NCI-H2029 treated with DMSO at 0.1 percent for 48 hours (cell line): ENCODE measurements around the gene MED13.
A peak's percentile ranks its signal among the peaks of the same experiment; 100 is the strongest.
"Not testable (repeated sequence)": the region's sequence is repeated elsewhere in the genome, so short reads cannot be mapped to it uniquely, and the experiment has no call there.

ENCODE experiments used
- DNase-seq: peaks from one replicate; lab custom pipeline; 2025; lab: John Stamatoyannopoulos, UW

MED13 gene

GRCh38 chr17:61997664-61998063, 67.4 kb downstream of the MED13 start:
- DNase-seq, result peak; percentile 10

- no peak for DNase-seq
These were observed 68.0 kb downstream of the MED13 start for GRCh38 chr17:61996916-61997605.

DNA sequence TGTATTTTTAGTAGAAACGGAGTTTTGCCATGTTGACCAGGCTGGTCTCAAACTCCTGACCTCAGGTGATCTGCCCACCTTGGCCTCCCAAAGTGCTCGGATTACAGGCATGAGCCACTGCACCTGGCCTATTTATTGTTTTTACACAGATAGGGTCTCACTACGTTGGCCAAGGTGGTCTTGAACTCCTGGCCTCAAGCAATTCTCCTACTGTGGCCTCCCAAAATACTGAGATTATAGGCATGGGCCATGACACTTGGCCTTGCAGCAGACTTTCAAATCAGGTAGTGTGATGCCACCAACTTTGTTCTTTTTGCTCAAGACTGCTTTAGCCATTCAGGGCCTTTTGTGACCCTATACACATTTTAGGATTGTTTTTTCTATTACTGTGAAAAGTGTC, 75.6 kb downstream of the MED13 start:
- no peak for DNase-seq

- no peak for DNase-seq
These were observed 78.2 kb downstream of the MED13 start for GRCh38 chr17:61986898-61987297.

- DNase-seq, result no peak
These were observed 80.3 kb downstream of the MED13 start for GRCh38 chr17:61984821-61985220.

DNA sequence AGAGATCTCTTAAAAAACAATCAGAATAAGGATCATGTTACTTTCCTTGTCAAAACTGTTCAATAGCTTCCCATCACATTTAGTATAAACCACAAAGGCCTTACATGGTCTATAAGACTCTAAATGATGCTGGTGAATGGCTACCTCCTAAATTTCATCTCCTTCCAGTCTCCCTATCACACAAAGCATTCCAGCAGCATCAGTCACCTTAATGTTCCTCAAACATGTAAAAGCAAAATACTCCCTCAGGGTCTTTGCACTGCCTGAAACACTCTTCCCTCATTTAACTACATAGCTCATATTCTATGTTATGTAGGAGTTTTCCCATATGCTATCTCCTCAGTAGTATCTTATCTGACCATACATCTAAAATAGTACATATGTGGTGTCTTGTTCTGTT, 83.8 kb downstream of the MED13 start:
- no peak for DNase-seq

DNA sequence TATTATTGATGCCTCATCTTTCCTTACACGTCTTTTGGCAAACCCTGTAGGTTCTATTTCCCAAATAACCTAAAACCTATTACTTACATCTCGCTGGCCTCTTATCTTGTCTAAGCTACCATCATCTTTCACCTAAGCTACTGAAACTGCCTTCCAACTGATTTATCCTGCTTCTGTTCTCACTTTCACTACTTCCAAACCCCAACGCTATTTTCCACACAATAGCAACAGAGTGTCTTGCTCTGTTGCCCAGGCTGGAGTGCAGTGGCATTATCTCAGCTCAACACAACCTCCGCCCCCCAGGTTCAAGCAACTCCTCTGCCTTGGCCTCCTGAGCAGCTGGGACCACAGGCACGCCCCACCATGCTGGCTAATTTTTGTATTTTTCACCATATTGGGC, 84.5 kb downstream of the MED13 start:
- DNase-seq, result no peak

DNA sequence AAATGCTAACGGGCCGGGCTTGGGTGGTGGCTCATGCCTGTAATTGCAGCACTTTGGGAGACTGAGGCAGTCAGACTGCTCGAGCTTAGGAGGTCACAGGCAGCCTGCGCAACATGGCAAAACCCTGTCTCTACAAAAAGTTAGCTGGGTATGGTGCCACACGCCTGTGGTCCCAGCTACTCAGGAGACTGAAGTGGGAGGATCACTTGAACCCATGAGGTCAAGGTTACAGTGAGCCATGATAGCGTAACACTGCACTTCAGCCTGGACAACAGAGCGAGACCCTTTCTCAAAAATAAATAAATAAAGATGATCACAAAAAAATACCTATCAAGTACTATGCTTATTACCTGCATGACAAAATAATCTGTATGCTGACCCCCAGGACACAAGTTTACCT, 91.0 kb downstream of the MED13 start:
- DNase-seq, result no peak

- DNase-seq, result no peak
These were observed 92.8 kb downstream of the MED13 start for GRCh38 chr17:61972311-61972710.

DNA sequence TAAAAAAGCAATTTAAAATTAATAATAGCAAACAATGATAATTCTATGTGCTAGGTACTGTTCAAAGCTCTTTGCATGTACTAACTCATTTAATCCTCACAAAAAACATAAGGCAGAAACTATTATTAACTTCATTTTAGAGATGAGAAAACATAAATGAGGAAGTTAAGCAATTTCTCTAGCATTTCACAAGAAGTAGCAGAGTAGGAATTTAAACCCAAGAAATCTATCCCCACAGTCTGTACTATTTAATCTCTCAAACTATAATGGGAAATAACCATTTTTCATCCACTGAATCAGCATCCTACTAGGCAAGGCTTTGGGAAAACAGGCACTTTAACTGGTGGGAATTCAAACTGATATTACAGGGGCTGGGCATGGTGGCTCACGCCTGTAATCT, 95.0 kb downstream of the MED13 start:
- DNase-seq, result no peak

DNA sequence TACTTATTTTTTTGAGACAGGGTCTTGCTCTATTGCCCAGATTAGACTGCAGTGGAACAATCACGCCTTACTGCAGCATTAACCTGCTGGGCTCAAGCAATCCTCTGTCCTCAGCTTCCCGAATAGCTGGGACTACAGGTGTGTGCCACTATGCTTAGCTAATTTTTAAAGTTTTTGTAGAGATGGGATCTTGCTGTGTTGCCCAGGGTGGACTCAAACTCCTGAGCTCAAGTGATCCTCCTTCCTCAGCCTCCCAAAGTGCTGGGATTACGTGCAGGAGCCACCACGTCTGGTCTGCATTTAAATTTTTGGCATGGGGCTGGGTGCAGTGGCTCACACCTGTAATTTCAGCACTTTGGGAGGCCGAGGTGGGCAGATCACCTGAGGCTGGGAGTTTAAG, 96.3 kb downstream of the MED13 start:
- DNase-seq, result no peak

GRCh38 chr17:61967729-61968128, 97.3 kb downstream of the MED13 start:
- no peak for DNase-seq

- no peak for DNase-seq
These were observed 98.9 kb downstream of the MED13 start for GRCh38 chr17:61966191-61966590.

GRCh38 chr17:61955619-61956018, 109.5 kb downstream of the MED13 start:
- no peak for DNase-seq

GRCh38 chr17:61947367-61948078, 117.6 kb downstream of the MED13 start:
- DNase-seq, result no peak

DNA sequence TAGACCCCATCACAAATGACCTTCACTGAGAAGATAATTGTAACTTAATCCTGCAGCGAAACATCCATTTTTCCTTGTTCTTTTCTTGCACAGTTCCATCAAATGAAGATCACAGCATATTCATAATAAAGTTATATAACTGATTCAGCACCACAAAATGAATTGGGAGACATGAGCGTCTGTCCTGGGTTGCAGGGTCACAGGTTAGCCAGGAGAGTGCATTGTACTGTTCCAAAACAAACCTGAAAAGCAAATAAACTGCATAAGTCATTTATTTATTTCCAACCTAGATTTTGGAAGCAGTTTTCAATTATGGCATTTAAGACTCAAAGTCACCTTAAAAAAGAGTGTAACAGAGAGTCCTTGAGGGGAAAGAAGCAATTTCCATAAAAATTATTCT, 118.7 kb downstream of the MED13 start:
- DNase-seq, result no peak

GRCh38 chr17:61943117-61943516, 122.0 kb downstream of the MED13 start:
- no peak for DNase-seq

DNA sequence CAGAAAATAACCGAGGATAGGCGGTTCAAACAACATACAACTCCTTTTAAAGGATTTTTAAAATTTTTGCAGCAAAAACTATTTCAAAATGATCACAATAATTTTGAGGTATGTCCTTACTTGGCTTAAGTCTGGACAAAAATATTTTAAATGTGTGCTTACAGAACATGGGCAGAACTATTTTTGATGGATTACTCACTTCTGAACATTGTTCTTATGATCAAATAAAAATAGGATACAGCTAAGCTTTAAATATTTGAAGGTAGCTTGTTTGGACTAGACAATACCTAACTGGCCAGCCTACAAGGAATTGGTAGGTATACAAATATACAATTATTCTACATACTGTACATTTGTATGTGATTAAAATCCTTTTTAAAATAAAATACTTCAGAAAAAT, 123.0 kb downstream of the MED13 start:
- no peak for DNase-seq

DNA sequence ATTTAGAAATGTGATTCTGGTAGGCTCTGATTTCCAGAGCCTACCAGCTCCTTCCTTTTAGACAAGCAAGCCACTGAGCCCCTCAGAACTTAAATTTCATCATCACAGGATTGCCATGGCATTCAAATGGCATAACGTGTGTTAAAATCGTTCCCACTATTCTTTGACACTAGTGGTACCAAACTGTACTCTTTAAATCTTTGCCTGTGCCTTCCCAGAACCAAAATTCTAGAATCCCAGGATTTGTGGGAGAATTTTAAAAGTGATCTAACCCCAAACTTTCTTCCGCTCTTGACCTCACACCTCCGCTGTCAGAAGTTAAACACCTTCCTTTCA, 137.0 kb downstream of the MED13 start:
- DNase-seq, result no peak

DNA sequence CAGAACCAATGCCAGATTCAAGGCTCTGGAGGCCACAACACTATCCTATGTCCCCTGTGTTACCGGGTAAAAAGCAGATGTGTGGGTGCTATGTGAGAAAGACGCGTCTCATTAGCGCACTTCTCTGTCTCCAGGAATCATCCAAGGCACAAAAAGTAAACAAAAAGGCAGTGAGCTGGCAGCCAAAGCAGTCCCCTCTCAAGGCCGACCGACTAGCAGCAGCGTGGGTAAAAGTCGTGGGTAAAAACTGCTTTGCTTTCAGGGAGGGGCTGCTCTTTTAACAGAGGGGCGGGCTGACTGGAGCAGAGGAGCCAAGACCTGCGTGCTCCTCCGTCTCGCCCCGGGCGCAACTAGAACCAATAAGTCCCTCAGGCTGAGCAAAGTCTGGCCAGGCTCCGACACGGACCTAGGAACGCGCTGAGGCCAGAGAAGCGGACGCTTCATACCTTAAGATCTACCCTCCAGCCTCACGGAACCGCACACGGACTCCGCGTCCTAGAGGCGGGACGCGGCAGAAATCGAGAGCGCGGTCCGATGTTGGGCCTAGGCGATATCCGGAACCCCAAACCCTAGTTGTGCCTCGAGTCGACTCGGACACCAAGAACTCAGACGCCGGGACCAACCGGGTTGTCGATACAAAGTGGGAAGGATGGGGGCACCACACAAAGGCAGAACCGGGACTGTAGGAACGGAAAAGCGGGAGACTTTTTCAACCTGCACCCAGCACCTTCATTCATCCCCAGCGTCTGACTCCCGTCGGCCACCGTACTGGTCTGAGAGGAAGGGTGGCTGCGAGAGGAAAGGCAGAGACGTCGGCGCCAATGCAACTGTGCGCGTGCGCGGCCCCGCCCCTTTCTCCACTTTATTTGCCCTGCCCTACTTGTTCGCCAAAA, 137.6 kb downstream of the MED13 start, which contains the start of gene INTS2:
TSS of gene INTS2 (minus strand) at position 775 of the 893 bp plus-strand sequence. CDS start 1,338 bp downstream, outside the sequence.
- peak; percentile 49 for DNase-seq

GRCh38 chr17:61926826-61927207, 138.3 kb downstream of the MED13 start:
- no peak for DNase-seq

DNA sequence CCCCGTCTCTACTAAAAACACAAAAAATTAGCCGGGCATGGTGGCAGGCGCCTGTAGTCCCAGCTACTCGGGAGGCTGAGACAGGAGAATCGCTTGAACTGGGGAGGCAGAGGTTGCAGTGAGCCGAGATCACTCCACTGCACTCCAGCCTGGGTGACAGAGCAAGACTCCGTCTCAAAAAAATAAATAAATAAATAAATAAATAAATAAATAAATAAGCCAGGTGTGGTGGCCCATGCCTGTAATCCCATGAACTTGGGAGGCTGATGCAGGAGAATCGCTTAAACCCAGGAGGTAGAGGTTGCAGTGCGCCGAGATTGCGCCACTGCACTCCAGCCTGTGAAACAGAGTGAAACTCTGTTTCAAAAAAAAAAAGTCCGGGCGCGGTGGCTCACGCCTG, 149.9 kb downstream of the MED13 start:
- DNase-seq, result not testable (repeated sequence)
